Thoracic aorta (tissue), 2 donors: ENCODE results near the gene MEGF8. TPM values are rescaled to one million over a fixed set of nuclear protein-coding genes. Genes with fewer than 3 reads are reported as not detected.

Experiments used
- ATAC-seq: fragments of 150-250 bp; one replicate; pipeline ENCODE4 v1.8.0; 2017; ENCODE audit warnings: low read depth; ENCODE audit not compliant: insufficient number of reproducible peaks, low FRiP score
- DNase-seq: peaks from one replicate; pipeline ENCODE4 v3.0.0-alpha.2; 2020; ENCODE audit warnings: low spot score
- H3K27ac ChIP-seq, 2 donors: fragments of 200-600 bp; sonication (generic); 1 replicate in 1 of 2; 2 replicates in 1 of 2; pipeline ENCODE4 v1.5.1; 2016; ENCODE audit warnings: mild to moderate bottlenecking in 2 of 2, moderate library complexity in 2 of 2
- H3K27me3 ChIP-seq: fragments of 200-600 bp; sonication (generic); replicated peaks from 2 replicates; pipeline ENCODE4 v1.6.0; 2016; ENCODE audit warnings: mild to moderate bottlenecking; ENCODE audit not compliant: insufficient read depth
- H3K36me3 ChIP-seq: fragments of 200-600 bp; sonication (generic); one replicate; pipeline ENCODE4 v1.5.1; 2016
- H3K4me1 ChIP-seq, 2 donors: fragments of 200-600 bp; sonication (generic); 1 replicate in 1 of 2; 2 replicates in 1 of 2; pipeline versions ENCODE4 v1.5.1 to v1.6.0; 2016; ENCODE audit warnings: low read depth in 2 of 2, mild to moderate bottlenecking in 1 of 2; ENCODE audit not compliant: control insufficient read depth in 1 of 2
- H3K4me3 ChIP-seq: fragments of 200-600 bp; sonication (generic); 2 replicates; pipeline ENCODE4 v1.5.1; 2016; ENCODE audit warnings: mild to moderate bottlenecking
- H3K9me3 ChIP-seq: fragments of 200-600 bp; sonication (generic); 2 replicates; pipeline ENCODE4 v1.5.1; 2016
- CTCF ChIP-seq: fragments of 200-600 bp; sonication (generic); IDR thresholded peaks from one replicate; pipeline ENCODE4 v1.5.1; 2019; ENCODE audit warnings: antibody characterized with exemption
- total RNA-seq, 2 donors: library from RNA; depleted of rRNA; stranded (reverse); fragments of >200 nt; gene quantifications; one replicate each; pipeline versions ENCODE4 v1.1.0 to v1.2.3, GENCODE V29; 2016

Gene MEGF8
- total RNA-seq, 2 donors from 2014 or later = 19.5 to 24.4 TPM

GRCh38 chr19:42421591-42422031 lies 96.2 kb downstream of the MEGF8 start:
- peaks cover 9 to 17% of the 10 kb centered on the region in 2 donors for H3K4me1 ChIP-seq

GRCh38 chr19:42422092-42422900 lies 96.9 kb downstream of the MEGF8 start:
- DNase-seq (no peak), ATAC-seq (no peak)
- H3K4me1 ChIP-seq = peaks cover 9 to 17% of the 10 kb centered on the region in 2 donors
- H3K27ac ChIP-seq = no peak overlapping the region
- H3K36me3 ChIP-seq = no peaks in the 10 kb centered on the region
- H3K4me3 ChIP-seq = peak overlapping the region; percentile 85
- no peak for TF ChIP-seq CTCF
- H3K27me3 ChIP-seq = no peaks in the 10 kb centered on the region
- H3K9me3 ChIP-seq = no peaks in the 10 kb centered on the region

More at GRCh38 chr19:42421591-42422031, 96.2 kb downstream of the MEGF8 start:
- Histone ChIP-seq H3K36me3 (no peaks in the 10 kb centered on the region), H3K27me3 (no peaks in the 10 kb centered on the region), H3K27ac (no peak overlapping the region), H3K4me3 (no peak overlapping the region), H3K9me3 (no peaks in the 10 kb centered on the region)
- no peak for ATAC-seq
- no peak for DNase-seq
- TF ChIP-seq CTCF = no peak

DNA sequence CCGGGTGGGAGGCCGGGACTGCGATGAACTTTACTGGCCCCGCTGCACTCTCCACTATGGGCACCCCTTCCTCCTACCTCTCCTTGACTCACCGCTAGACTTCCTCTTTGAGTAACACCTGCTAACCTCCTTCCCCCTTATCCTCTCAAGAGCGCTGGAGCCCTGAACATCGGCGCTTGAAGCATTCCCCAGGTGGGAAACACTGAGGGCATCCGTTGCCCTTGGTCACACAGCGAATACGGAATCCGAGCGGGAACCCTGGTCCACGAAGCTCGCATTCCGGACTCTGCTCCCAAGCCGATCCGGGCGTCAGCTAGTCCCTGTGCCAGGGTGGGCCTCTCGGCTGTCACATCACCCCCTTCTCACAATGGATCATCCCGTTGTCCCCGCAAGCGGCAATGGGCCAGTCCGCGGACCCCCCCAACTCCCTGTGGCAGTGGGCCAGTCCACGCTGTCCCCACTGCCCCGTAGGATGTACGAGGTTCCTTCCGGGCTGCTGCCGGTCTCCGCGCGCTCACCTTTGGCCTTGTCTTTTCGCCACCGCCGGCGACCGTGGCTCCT lies 97.5 kb downstream of the MEGF8 start:
- H3K9me3 ChIP-seq = no peaks in the 10 kb centered on the region
- no peaks in the 10 kb centered on the region for H3K36me3 ChIP-seq
- ATAC-seq (no peak), DNase-seq (no peak)
- no peaks in the 10 kb centered on the region for H3K27me3 ChIP-seq
- no peak for TF ChIP-seq CTCF
- H3K4me1 ChIP-seq = peaks cover 9 to 17% of the 10 kb centered on the region in 2 donors
- H3K4me3 ChIP-seq = peak overlapping the region; percentile 85
- H3K27ac ChIP-seq = no peak overlapping the region

- H3K27ac ChIP-seq = no peak overlapping the region
- H3K27me3 ChIP-seq = no peaks in the 10 kb centered on the region
- H3K4me1 ChIP-seq = peaks cover 9 to 17% of the 10 kb centered on the region in 2 donors
- peak; percentile 59 for DNase-seq
- no peaks in the 10 kb centered on the region for H3K9me3 ChIP-seq
- no peaks in the 10 kb centered on the region for H3K36me3 ChIP-seq
- no peak for TF ChIP-seq CTCF
- ATAC-seq = peak; percentile 58
- peak overlapping the region; percentile 85 for H3K4me3 ChIP-seq
Observed at GRCh38 chr19:42423462-42424344, 98.3 kb downstream of the MEGF8 start.

- H3K27me3 ChIP-seq = no peaks in the 10 kb centered on the region
- no peaks in the 10 kb centered on the region for H3K36me3 ChIP-seq
- ATAC-seq = no peak
- H3K4me1 ChIP-seq = peaks cover 9 to 17% of the 10 kb centered on the region in 2 donors
- no peak for DNase-seq
- no peak for TF ChIP-seq CTCF
- H3K9me3 ChIP-seq = no peaks in the 10 kb centered on the region
- H3K27ac ChIP-seq = no peak overlapping the region
- H3K4me3 ChIP-seq = peak overlapping the region; percentile 85
Observed at GRCh38 chr19:42424345-42424707, 98.9 kb downstream of the MEGF8 start.
